ENCODE measurements around the gene NEAT1. TPM values are rescaled to one million over a fixed set of nuclear protein-coding genes. Genes with fewer than 3 reads are reported as not detected.
A peak's percentile ranks its signal among the peaks of the same experiment; 100 is the strongest.

The NEAT1 gene
- total and polyA plus RNA-seq, 9 of the 15 experiments (the other 6 are each of a cell fraction or from before 2014, with no cell fraction given) = 20.1 to 389 (median 62.8) TPM

DNA sequence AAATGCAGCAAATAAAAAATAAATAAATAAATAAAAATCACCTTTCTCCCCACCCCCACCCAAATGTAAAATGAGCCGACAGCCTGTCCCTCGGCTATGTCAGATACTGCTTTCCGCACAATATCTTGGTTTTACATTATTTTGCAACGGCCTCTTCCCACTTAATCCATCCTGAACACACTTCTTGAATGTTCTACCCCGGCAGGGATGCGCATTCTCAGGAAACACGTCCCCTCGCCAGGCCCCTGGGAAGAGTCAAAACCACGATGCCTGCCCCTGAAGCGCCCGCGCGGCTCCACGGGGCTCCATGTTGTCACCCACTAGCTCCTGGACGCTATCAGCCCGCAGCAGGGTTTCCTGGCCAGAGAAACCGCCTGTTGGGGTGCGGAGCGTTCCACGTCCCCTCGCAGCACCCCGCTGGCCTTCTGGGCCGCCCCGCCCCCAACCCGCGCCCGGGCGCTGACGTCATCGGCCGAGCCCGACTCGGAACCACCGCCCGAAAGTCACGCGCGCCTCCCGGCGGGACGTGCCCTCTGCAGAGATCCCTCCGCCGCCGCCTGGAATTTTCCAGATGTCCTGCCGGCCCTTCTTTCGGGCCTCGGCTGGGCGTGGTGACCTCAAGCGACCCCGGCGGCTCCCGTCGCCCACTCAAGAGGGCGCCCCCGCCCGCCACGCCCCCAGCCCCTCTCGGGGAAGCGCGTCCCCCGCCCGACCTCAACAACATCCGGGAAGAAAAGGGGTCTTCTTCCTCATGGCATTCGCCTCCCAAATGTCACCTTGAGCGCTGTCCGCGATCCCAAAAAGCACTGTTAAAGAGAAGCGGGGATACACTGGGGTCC, 585 bp upstream of the NEAT1 start (continued):
- TF ChIP-seq, protein P1, sequence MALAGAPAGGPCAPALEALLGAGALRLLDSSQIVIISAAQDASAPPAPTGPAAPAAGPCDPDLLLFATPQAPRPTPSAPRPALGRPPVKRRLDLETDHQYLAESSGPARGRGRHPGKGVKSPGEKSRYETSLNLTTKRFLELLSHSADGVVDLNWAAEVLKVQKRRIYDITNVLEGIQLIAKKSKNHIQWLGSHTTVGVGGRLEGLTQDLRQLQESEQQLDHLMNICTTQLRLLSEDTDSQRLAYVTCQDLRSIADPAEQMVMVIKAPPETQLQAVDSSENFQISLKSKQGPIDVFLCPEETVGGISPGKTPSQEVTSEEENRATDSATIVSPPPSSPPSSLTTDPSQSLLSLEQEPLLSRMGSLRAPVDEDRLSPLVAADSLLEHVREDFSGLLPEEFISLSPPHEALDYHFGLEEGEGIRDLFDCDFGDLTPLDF (CRISPR knock-in tag; IDR thresholded peaks at IDR 0.05) = peak; percentile 44; the same call in 1 of the 2 replicates
- TF ChIP-seq ZNF830 (CRISPR knock-in tag; IDR thresholded peaks at IDR 0.05) = no peak
- peak; percentile 68 for TF ChIP-seq KLF13 (tag; IDR thresholded peaks at IDR 0.05; ENCODE audit: borderline replicate concordance, low read depth)
- no peak for TF ChIP-seq BRF1 (IDR thresholded peaks at IDR 0.05; ENCODE audit: borderline replicate concordance, extremely low read depth, insufficient read length)
- TF ChIP-seq RBM25 (IDR thresholded peaks at IDR 0.05; ENCODE audit: low read depth, low read length, severe bottlenecking) = no peak
- no peak; the same call in 1 of the 2 replicates for TF ChIP-seq BMI1 (IDR thresholded peaks at IDR 0.05; ENCODE audit: low read length)
- TF ChIP-seq CREB1 (IDR thresholded peaks at IDR 0.05) = peak; percentile 87
- peak; percentile 92 for TF ChIP-seq CREB1 (CRISPR knock-in tag; IDR thresholded peaks at IDR 0.05)
- peak; percentile 44; the same call in 1 of the 2 replicates for TF ChIP-seq ZNF57 (CRISPR knock-in tag; IDR thresholded peaks at IDR 0.05)
- TF ChIP-seq KAT7 (CRISPR knock-in tag; IDR thresholded peaks at IDR 0.05; ENCODE audit: borderline replicate concordance) = no peak
- TF ChIP-seq ZNF551 (CRISPR knock-in tag; IDR thresholded peaks at IDR 0.05) = no peak
- no peak for TF ChIP-seq HMG20A (CRISPR knock-in tag; conservative IDR thresholded peaks at IDR 0.05)
- TF ChIP-seq TAF7 (tag; IDR thresholded peaks at IDR 0.05) = peak; percentile 66
- no peak for TF ChIP-seq SAFB2 (IDR thresholded peaks at IDR 0.05; ENCODE audit: borderline replicate concordance, low read depth, low read length, severe bottlenecking)
- TF ChIP-seq, protein P2, sequence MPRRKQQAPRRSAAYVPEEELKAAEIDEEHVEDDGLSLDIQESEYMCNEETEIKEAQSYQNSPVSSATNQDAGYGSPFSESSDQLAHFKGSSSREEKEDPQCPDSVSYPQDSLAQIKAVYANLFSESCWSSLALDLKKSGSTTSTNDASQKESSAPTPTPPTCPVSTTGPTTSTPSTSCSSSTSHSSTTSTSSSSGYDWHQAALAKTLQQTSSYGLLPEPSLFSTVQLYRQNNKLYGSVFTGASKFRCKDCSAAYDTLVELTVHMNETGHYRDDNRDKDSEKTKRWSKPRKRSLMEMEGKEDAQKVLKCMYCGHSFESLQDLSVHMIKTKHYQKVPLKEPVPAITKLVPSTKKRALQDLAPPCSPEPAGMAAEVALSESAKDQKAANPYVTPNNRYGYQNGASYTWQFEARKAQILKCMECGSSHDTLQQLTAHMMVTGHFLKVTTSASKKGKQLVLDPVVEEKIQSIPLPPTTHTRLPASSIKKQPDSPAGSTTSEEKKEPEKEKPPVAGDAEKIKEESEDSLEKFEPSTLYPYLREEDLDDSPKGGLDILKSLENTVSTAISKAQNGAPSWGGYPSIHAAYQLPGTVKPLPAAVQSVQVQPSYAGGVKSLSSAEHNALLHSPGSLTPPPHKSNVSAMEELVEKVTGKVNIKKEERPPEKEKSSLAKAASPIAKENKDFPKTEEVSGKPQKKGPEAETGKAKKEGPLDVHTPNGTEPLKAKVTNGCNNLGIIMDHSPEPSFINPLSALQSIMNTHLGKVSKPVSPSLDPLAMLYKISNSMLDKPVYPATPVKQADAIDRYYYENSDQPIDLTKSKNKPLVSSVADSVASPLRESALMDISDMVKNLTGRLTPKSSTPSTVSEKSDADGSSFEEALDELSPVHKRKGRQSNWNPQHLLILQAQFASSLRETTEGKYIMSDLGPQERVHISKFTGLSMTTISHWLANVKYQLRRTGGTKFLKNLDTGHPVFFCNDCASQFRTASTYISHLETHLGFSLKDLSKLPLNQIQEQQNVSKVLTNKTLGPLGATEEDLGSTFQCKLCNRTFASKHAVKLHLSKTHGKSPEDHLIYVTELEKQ (CRISPR knock-in tag; IDR thresholded peaks at IDR 0.05) = 0 out of 2 replicates have a peak, but pooled peaks have one; percentile 67
- 0 out of 2 replicates have a peak, but pooled peaks have one; percentile 10 for TF ChIP-seq TARDBP (IDR thresholded peaks at IDR 0.05)
- TF ChIP-seq NR2C2 (CRISPR knock-in tag; IDR thresholded peaks at IDR 0.05) = no peak
- no peak for TF ChIP-seq NR2C2 (tag; IDR thresholded peaks at IDR 0.05)
- peak; percentile 89 for TF ChIP-seq ZNF583 (CRISPR knock-in tag; IDR thresholded peaks at IDR 0.05)
- TF ChIP-seq CHD2 (IDR thresholded peaks at IDR 0.05; ENCODE audit: low read depth, low read length) = peak; percentile 84
- TF ChIP-seq HIVEP1 (CRISPR knock-in tag; IDR thresholded peaks at IDR 0.05) = peak; percentile 77; the same call in 1 of the 2 replicates
- TF ChIP-seq STAT5A (IDR thresholded peaks at IDR 0.05; ENCODE audit: borderline replicate concordance, low read length) = peak; percentile 9; the same call in 1 of the 2 replicates
- TF ChIP-seq, protein P3, sequence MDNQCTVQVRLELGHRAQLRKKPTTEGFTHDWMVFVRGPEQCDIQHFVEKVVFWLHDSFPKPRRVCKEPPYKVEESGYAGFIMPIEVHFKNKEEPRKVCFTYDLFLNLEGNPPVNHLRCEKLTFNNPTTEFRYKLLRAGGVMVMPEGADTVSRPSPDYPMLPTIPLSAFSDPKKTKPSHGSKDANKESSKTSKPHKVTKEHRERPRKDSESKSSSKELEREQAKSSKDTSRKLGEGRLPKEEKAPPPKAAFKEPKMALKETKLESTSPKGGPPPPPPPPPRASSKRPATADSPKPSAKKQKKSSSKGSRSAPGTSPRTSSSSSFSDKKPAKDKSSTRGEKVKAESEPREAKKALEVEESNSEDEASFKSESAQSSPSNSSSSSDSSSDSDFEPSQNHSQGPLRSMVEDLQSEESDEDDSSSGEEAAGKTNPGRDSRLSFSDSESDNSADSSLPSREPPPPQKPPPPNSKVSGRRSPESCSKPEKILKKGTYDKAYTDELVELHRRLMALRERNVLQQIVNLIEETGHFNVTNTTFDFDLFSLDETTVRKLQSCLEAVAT (IDR thresholded peaks at IDR 0.05) = peak; percentile 94 to 96

Data from K562 (cell line).